Endodermal cell (in vitro differentiated cells): Measurements from ENCODE around the gene EFEMP1. TPM values are rescaled to one million over a fixed set of nuclear protein-coding genes. Genes with fewer than 3 reads are reported as not detected.

ENCODE experiments used
- DNase-seq: peaks from one replicate; pipeline ENCODE4 v3.0.0-alpha.2; 2017
- H3K27ac ChIP-seq: 2 replicates; pipeline ENCODE4 v1.5.1; 2013; ENCODE audit warnings: mild to moderate bottlenecking, low read depth, low read length, moderate library complexity
- H3K27me3 ChIP-seq: 2 replicates; pipeline ENCODE4 v1.6.1; 2013; ENCODE audit warnings: mild to moderate bottlenecking, low read length, moderate library complexity; ENCODE audit not compliant: insufficient read depth, control insufficient read depth, poor library complexity, severe bottlenecking
- H3K36me3 ChIP-seq: 2 replicates; pipeline ENCODE4 v1.7.0; 2013; ENCODE audit warnings: mild to moderate bottlenecking, low read length, moderate library complexity; ENCODE audit not compliant: control insufficient read depth, insufficient read depth
- H3K4me1 ChIP-seq: one replicate; pipeline ENCODE4 v1.7.0; 2013; ENCODE audit warnings: low read length; ENCODE audit not compliant: control insufficient read depth, insufficient read depth
- H3K4me3 ChIP-seq: 2 replicates; pipeline ENCODE4 v1.5.1; 2013; ENCODE audit warnings: mild to moderate bottlenecking, low read length, moderate library complexity
- H3K9ac ChIP-seq: 2 replicates; pipeline ENCODE4 v1.6.1; 2013; ENCODE audit warnings: mild to moderate bottlenecking, low read length, moderate library complexity; ENCODE audit not compliant: poor library complexity, severe bottlenecking; ENCODE audit errors: extremely low read depth
- H3K9me3 ChIP-seq: 2 replicates; pipeline ENCODE4 v1.6.1; 2013; ENCODE audit warnings: mild to moderate bottlenecking, low read length, moderate library complexity; ENCODE audit not compliant: control insufficient read depth
- H3K27ac Mint-ChIP-seq: 2 replicates; pipeline ENCODE4 v1.8.0; 2020; ENCODE audit warnings: mixed read lengths
- H3K27me3 Mint-ChIP-seq: 2 replicates; pipeline ENCODE4 v1.8.0; 2021; ENCODE audit warnings: mild to moderate bottlenecking, mixed read lengths; ENCODE audit not compliant: insufficient read depth
- H3K36me3 Mint-ChIP-seq: 2 replicates; pipeline ENCODE4 v1.8.0; 2020; ENCODE audit warnings: low read depth, mixed read lengths
- H3K4me1 Mint-ChIP-seq: 2 replicates; pipeline ENCODE4 v1.8.0; 2020; ENCODE audit warnings: mixed read lengths
- H3K4me3 Mint-ChIP-seq: 2 replicates; pipeline ENCODE4 v1.8.0; 2020; ENCODE audit warnings: mild to moderate bottlenecking, moderate library complexity, mixed read lengths
- H3K9me3 Mint-ChIP-seq: 2 replicates; pipeline ENCODE4 v1.8.0; 2020; ENCODE audit warnings: mild to moderate bottlenecking, mixed read lengths
- CTCF ChIP-seq: fragments of 200-600 bp; sonication (generic); conservative IDR thresholded peaks from 2 replicates; pipeline ENCODE4 v1.5.0; 2021; ENCODE audit warnings: antibody characterized with exemption, mild to moderate bottlenecking
- WGBS, 2 experiments: methylation state at CpG; one replicate each; pipeline versions ENCODE4 v1.1.5 to v1.1.7; 2013; ENCODE audit warnings: missing lambda C conversion rate in 2 of 2, mixed read lengths in 1 of 2; ENCODE audit not compliant: insufficient coverage in 1 of 2, insufficient read length in 1 of 2; 5-methylcytosine and 5-hydroxymethylcytosine counted together
- total RNA-seq, 2 donors: library from RNA; stranded (reverse); fragmentation: NEBNext Ultra II Directional in 1 of 2; extraction: Animal tissue kit (Norgen Biotek cat#: 25700) in 1 of 2; gene quantifications; 2 replicates in 1 of 2; 3 replicates in 1 of 2; pipeline ENCODE4 v1.2.1, GENCODE V29; 2021

The EFEMP1 gene
- total RNA-seq, 2 donors from 2014 or later: 2.6 to 3.3 TPM

DNA sequence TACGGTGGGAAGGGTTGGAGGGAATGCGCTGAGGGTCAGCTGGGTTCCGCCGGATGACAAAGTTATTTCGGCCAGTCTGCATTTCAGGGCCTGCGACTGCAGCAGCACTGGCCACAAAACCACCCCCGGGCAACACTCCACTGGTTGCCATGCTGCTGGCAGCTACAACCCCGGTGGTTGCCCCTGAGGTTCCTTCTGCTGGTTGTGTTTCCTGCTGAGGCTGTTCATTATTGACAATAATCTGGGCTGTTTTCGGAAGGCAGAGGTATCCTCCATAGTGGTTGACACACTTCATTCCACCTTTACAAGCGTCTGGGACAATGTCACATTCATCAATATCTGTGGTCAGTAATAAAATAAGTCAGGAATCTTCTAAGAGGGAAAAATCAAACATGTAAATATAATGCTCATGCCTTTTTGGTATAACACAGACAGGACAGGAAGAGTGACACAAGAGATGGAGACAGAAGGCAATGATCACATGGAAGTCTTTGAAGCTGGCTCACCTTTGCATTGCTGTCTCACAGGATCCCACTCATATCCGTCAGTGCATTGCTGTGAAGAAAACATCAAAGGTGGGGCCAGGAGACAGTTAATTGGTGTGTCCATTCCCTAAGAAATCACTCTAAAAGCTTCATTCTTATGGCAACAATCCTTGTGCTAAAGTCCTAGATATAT is 5.7 kb downstream of the EFEMP1 start:
- no peaks in the 10 kb centered on the region for H3K4me1 ChIP-seq
- H3K9me3 ChIP-seq: no peaks in the 10 kb centered on the region
- TF ChIP-seq CTCF: no peak
- H3K4me3 ChIP-seq: no peak overlapping the region
- Mint-ChIP-seq H3K36me3 (no peaks in the 10 kb centered on the region), H3K4me3 (no peak overlapping the region), H3K9me3 (no peaks in the 10 kb centered on the region), H3K27me3 (peaks cover 16% of the 10 kb centered on the region), H3K4me1 (peaks cover 6% of the 10 kb centered on the region), H3K27ac (no peak overlapping the region)
- no peak overlapping the region for H3K9ac ChIP-seq
- H3K36me3 ChIP-seq: no peaks in the 10 kb centered on the region
- peaks cover 30% of the 10 kb centered on the region for H3K27me3 ChIP-seq
- no peak overlapping the region for H3K27ac ChIP-seq
- 91 to 95% methylated on average over 4 to 11 of the region's 11 CpGs for WGBS, 2 experiments
- no peak for DNase-seq

DNA sequence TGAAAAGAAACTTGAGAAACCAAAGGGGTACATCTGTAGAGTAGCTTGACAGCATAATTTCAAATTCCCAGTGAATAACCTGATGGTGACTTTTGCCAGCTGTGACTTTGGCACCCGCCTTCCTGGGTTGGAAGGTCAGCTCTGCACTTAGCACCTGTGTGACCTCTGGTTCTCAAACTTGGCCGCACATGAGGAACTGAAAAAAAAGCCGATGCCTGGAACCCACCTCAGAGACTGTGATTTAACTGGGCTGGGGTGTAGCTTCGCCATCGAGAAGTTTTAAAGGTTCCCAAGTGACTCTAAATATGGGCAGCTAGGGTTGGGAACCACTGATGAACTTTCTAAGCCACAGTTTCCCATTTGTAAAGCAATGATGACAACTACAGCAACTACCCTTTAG is 6.5 kb downstream of the EFEMP1 start:
- Histone ChIP-seq H3K36me3 (no peaks in the 10 kb centered on the region), H3K4me3 (no peak overlapping the region), H3K27ac (no peak overlapping the region), H3K4me1 (no peaks in the 10 kb centered on the region), H3K9ac (no peak overlapping the region), H3K27me3 (peaks cover 23% of the 10 kb centered on the region), H3K9me3 (no peaks in the 10 kb centered on the region)
- Mint-ChIP-seq H3K4me1 (peaks cover 1% of the 10 kb centered on the region), H3K36me3 (no peaks in the 10 kb centered on the region), H3K27me3 (peaks cover 8% of the 10 kb centered on the region), H3K9me3 (no peaks in the 10 kb centered on the region), H3K27ac (no peak overlapping the region), H3K4me3 (no peak overlapping the region)
- TF ChIP-seq CTCF: no peak
- 87% methylated on average over 5 of the region's 5 CpGs for WGBS, 2 experiments
- no peak for DNase-seq

DNA sequence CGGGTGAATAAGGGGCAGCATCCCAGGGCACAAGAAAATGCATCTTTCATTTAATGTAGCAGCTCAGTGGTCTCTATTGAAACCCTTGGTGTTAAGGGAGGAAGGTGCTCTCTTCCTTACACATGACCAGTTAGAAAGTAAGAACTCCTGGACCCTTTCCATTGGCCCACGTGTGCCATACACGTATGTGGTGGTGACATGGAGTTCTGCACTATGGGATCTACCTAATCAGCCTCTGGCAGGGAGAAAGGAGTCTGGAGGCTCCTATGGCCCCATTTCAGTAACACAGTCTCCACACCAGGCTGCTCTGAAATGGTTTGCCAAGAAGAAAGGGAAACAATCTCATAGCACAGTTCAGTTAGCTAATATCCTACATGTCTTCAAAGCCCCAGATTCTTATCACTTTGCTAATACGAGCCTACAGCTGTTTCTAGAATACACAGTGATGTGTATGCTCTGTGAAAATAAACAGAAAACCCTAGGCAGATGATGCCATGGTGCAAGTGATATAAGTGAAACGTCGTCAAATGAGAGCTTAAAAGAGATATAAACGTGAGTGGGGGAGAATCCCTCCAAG is 7.0 kb downstream of the EFEMP1 start:
- Histone ChIP-seq H3K4me3 (no peak overlapping the region), H3K9ac (no peak overlapping the region), H3K36me3 (no peaks in the 10 kb centered on the region), H3K4me1 (no peaks in the 10 kb centered on the region), H3K27me3 (peaks cover 17% of the 10 kb centered on the region), H3K9me3 (no peaks in the 10 kb centered on the region), H3K27ac (no peak overlapping the region)
- DNase-seq: no peak
- H3K9me3 Mint-ChIP-seq: no peaks in the 10 kb centered on the region
- H3K4me3 Mint-ChIP-seq: no peak overlapping the region
- no peaks in the 10 kb centered on the region for H3K36me3 Mint-ChIP-seq
- no peak for TF ChIP-seq CTCF
- H3K27me3 Mint-ChIP-seq: peaks cover 4% of the 10 kb centered on the region
- no peaks in the 10 kb centered on the region for H3K4me1 Mint-ChIP-seq
- 89 to 94% methylated on average over 5 to 7 of the region's 7 CpGs for WGBS, 2 experiments
- no peak overlapping the region for H3K27ac Mint-ChIP-seq
